ENCODE data around the gene ELAVL1. TPM values are rescaled to one million over a fixed set of nuclear protein-coding genes. Genes with fewer than 3 reads are reported as not detected.
"Not testable (repeated sequence)": the region's sequence is repeated elsewhere in the genome, so short reads cannot be mapped to it uniquely, and the experiment has no call there.

Gene ELAVL1
- total RNA-seq, 1 donor from 2014 or later: 124 TPM

- Mint-ChIP-seq H3K4me3 (peak overlapping the region; percentile 40), H3K36me3 (peaks cover 23% of the 10 kb centered on the region), H3K4me1 (ENCODE audit: unreplicated experiment) (peaks cover 6% of the 10 kb centered on the region), H3K27me3 (no peaks in the 10 kb centered on the region), H3K27ac (peak overlapping the region; percentile 95), H3K9me3 (no peaks in the 10 kb centered on the region)
- no peak for DNase-seq (ENCODE audit: extremely low spot score, unreplicated experiment)
- TF ChIP-seq CTCF (conservative IDR thresholded peaks at IDR 0.05): no peak
Observed at GRCh38 chr19:7965921-7966665, 39.3 kb downstream of the ELAVL1 start.

DNA sequence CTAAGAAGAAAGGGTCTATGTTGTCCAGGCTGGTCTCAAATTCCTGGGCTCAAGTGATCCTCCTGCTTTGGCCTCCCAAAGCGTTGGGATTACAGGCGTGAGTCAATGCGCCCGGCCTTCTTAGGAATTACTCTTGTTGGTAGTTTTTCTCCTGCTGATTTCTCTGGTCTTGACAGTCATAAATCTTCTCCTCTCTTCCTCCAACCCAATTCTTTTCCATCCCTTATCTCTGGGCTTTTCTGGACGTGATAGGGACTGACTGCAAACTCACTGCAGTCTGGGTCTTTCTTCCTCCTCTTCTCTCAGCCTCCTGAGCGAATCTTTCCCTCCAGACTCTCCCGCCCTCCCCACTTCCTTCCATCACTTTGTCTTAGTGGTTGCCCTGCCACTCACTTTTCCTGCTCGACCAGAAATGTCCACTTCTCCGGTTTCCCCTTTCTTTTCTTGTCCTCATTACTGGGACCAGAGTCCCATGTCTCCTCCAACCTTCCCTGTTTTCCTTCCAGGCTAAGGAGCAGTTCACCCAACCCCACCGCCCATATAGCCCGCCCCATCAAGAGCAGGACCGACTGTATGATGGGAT is 40.1 kb downstream of the ELAVL1 start:
- Mint-ChIP-seq H3K4me3 (peak overlapping the region; percentile 64), H3K36me3 (peaks cover 23% of the 10 kb centered on the region), H3K27ac (peak overlapping the region; percentile 89), H3K9me3 (no peaks in the 10 kb centered on the region), H3K27me3 (no peaks in the 10 kb centered on the region), H3K4me1 (ENCODE audit: unreplicated experiment) (peaks cover 6% of the 10 kb centered on the region)
- no peak for DNase-seq (ENCODE audit: extremely low spot score, unreplicated experiment)
- no peak for TF ChIP-seq CTCF (conservative IDR thresholded peaks at IDR 0.05)

GRCh38 chr19:7963566-7963965 is 41.9 kb downstream of the ELAVL1 start:
- H3K27me3 Mint-ChIP-seq: no peaks in the 10 kb centered on the region
- no peak overlapping the region for H3K27ac Mint-ChIP-seq
- no peak overlapping the region for H3K4me3 Mint-ChIP-seq
- no peak for DNase-seq (ENCODE audit: extremely low spot score, unreplicated experiment)
- peaks cover 23% of the 10 kb centered on the region for H3K36me3 Mint-ChIP-seq
- TF ChIP-seq CTCF (conservative IDR thresholded peaks at IDR 0.05): no peak
- peaks cover 6% of the 10 kb centered on the region for H3K4me1 Mint-ChIP-seq (ENCODE audit: unreplicated experiment)
- no peaks in the 10 kb centered on the region for H3K9me3 Mint-ChIP-seq

GRCh38 chr19:7962644-7963268 is 42.7 kb downstream of the ELAVL1 start:
- no peaks in the 10 kb centered on the region for H3K27me3 Mint-ChIP-seq
- TF ChIP-seq CTCF (conservative IDR thresholded peaks at IDR 0.05): no peak
- H3K4me3 Mint-ChIP-seq: peak overlapping the region; percentile 35
- DNase-seq (ENCODE audit: extremely low spot score, unreplicated experiment): no peak
- H3K36me3 Mint-ChIP-seq: peaks cover 23% of the 10 kb centered on the region
- peaks cover 6% of the 10 kb centered on the region for H3K4me1 Mint-ChIP-seq (ENCODE audit: unreplicated experiment)
- peak overlapping the region; percentile 86 for H3K27ac Mint-ChIP-seq
- H3K9me3 Mint-ChIP-seq: no peaks in the 10 kb centered on the region

GRCh38 chr19:7961920-7962626 is 43.4 kb downstream of the ELAVL1 start:
- H3K4me3 Mint-ChIP-seq: peak overlapping the region; percentile 35
- no peak for TF ChIP-seq CTCF (conservative IDR thresholded peaks at IDR 0.05)
- H3K9me3 Mint-ChIP-seq: no peaks in the 10 kb centered on the region
- peak overlapping the region; percentile 86 for H3K27ac Mint-ChIP-seq
- H3K36me3 Mint-ChIP-seq: peaks cover 23% of the 10 kb centered on the region
- H3K27me3 Mint-ChIP-seq: no peaks in the 10 kb centered on the region
- H3K4me1 Mint-ChIP-seq (ENCODE audit: unreplicated experiment): peaks cover 6% of the 10 kb centered on the region
- DNase-seq (ENCODE audit: extremely low spot score, unreplicated experiment): no peak

GRCh38 chr19:7961082-7961481 is 44.4 kb downstream of the ELAVL1 start:
- not testable (repeated sequence) for H3K4me3 Mint-ChIP-seq; H3K4me1 Mint-ChIP-seq (ENCODE audit: unreplicated experiment)
- H3K36me3 Mint-ChIP-seq: peaks cover 23% of the 10 kb centered on the region

More at GRCh38 chr19:7961082-7961481, 44.4 kb downstream of the ELAVL1 start:
- DNase-seq (ENCODE audit: extremely low spot score, unreplicated experiment); H3K9me3 Mint-ChIP-seq; H3K27me3 Mint-ChIP-seq; H3K27ac Mint-ChIP-seq: not testable (repeated sequence)
